Mesodermal cell (in vitro differentiated cells): ENCODE data around the gene TBL1X.

ENCODE experiments used
- H3K27ac ChIP-seq: 2 replicates; pipeline ENCODE4 v1.7.0; 2013; ENCODE audit warnings: mild to moderate bottlenecking, low read depth, low read length, moderate library complexity; ENCODE audit not compliant: severe bottlenecking
- H3K36me3 ChIP-seq: 2 replicates; pipeline ENCODE4 v1.7.1; 2013; ENCODE audit warnings: mild to moderate bottlenecking, low read length, moderate library complexity; ENCODE audit not compliant: control insufficient read depth, insufficient read depth
- H3K4me1 ChIP-seq: one replicate; pipeline ENCODE4 v1.7.1; 2013; ENCODE audit warnings: mild to moderate bottlenecking, low read length; ENCODE audit not compliant: insufficient read depth, control insufficient read depth, poor library complexity, severe bottlenecking
- H3K4me3 ChIP-seq: 2 replicates; pipeline ENCODE4 v1.7.0; 2013; ENCODE audit warnings: low read length, control low read depth, mild to moderate bottlenecking; ENCODE audit not compliant: insufficient read depth, poor library complexity, severe bottlenecking; ENCODE audit errors: extremely low read depth
- H3K9me3 ChIP-seq: 2 replicates; pipeline ENCODE4 v1.7.1; 2013; ENCODE audit warnings: mild to moderate bottlenecking, low read length, moderate library complexity; ENCODE audit not compliant: control insufficient read depth
- WGBS, 2 experiments: methylation state at CpG; one replicate each; pipeline ENCODE4 v1.1.5; 2013; ENCODE audit warnings: missing lambda C conversion rate in 2 of 2; ENCODE audit not compliant: insufficient coverage in 2 of 2; 5-methylcytosine and 5-hydroxymethylcytosine counted together

Gene TBL1X

GRCh38 chrX:9619133-9619532 lies 154.3 kb downstream of the TBL1X start:
- no peaks in the 10 kb centered on the region for H3K4me1 ChIP-seq
- WGBS, 2 experiments, result 90 to 97% methylated on average over 2 to 3 of the region's 5 CpGs
- no peaks in the 10 kb centered on the region for H3K36me3 ChIP-seq
- H3K4me3 ChIP-seq, result no peak overlapping the region
- no peak overlapping the region for H3K27ac ChIP-seq
- no peaks in the 10 kb centered on the region for H3K9me3 ChIP-seq

- Histone ChIP-seq H3K36me3 (no peaks in the 10 kb centered on the region), H3K4me3 (no peak overlapping the region), H3K4me1 (no peaks in the 10 kb centered on the region), H3K9me3 (no peaks in the 10 kb centered on the region), H3K27ac (no peak overlapping the region)
- 94 to 95% methylated on average over 5 to 9 of the region's 12 CpGs for WGBS, 2 experiments
Measured at GRCh38 chrX:9619581-9619980, 154.7 kb downstream of the TBL1X start.

DNA sequence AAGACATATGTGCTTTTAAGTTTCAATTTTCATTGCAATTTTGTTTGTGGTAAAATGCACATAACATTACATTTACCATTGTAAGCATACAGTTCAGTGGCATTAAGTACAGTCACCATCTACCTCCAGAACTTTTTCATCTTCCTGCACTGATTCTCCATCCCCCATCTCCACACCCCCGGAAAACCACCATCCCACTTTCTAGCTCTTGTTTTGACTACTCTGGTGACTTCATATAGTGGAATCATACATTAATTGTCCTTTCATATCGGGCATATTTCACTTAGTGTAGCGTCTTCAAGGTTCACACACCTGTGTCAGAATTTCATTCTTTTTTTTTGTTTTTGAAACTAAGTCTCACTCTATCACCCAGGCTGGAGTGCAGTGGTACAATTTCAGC lies 157.3 kb downstream of the TBL1X start:
- Histone ChIP-seq H3K9me3 (no peaks in the 10 kb centered on the region), H3K4me3 (no peak overlapping the region), H3K36me3 (no peaks in the 10 kb centered on the region), H3K4me1 (no peaks in the 10 kb centered on the region), H3K27ac (no peak overlapping the region)
- no CpG with 5 or more reads among the region's 3 CpGs for WGBS, 2 experiments

- no peaks in the 10 kb centered on the region for H3K36me3 ChIP-seq
- no peak overlapping the region for H3K4me3 ChIP-seq
- H3K27ac ChIP-seq, result no peak overlapping the region
- no peaks in the 10 kb centered on the region for H3K4me1 ChIP-seq
- H3K9me3 ChIP-seq, result no peaks in the 10 kb centered on the region
- WGBS, 2 experiments, result 98 to 100% methylated on average over 1 to 6 of the region's 7 CpGs
Measured at GRCh38 chrX:9626379-9626778, 161.5 kb downstream of the TBL1X start.

DNA sequence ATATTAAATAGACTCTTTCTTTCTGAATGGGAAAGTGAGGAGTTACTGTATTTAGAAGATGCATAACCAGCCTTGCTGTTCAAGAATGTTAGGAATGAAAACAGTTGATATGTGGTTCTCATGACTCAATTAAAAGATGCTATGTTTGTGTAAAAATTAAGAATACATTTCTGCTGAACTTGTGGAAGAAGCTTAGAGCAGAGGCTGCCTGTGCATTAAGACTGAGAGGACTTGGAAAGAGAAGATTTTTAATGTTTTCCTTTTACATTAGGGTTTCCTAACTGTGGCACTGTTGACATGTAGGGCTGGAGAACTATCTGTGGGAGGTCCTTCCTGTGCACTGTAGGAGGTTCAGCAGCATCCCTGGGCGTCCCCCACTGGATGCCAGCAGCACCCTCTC lies 163.1 kb downstream of the TBL1X start:
- H3K9me3 ChIP-seq, result no peaks in the 10 kb centered on the region
- H3K27ac ChIP-seq, result no peak overlapping the region
- no peak overlapping the region for H3K4me3 ChIP-seq
- whole genome bisulfite sequencing, 2 experiments, result no CpG with 5 or more reads among the region's 1 CpG
- H3K4me1 ChIP-seq, result no peaks in the 10 kb centered on the region
- H3K36me3 ChIP-seq, result no peaks in the 10 kb centered on the region

DNA sequence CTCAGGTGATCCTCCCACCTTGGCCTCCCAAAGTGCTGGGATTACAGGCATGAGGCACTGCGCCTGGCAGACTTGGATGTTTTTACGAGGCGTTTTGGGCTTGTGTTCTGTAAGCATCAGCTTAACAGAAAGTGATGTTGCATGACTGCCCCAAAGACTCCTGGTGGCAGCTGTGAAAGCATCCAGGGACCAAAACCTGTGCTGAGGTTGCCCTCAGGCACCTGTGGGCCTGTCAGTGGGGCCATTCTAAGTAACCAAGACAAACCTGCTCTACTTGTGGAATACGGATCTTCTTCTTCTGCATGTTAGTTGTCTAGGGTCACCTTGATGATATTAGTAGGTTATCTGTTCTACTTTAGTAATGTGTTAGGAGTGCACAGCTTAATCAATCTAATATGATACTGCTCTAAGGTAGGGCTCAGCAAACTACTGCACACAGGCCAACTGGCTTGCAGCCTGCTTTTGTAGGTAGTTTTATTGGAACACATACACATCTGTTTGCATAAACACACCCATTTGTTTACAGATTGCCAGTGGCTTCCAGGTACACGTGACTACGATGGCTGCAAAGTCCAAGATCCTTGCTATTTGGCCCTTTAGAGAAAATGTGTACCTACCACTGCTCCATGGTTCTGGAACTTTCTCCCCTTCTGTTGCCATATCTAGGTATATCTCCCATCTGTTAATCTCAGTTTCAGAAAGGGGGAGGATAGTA lies 164.1 kb downstream of the TBL1X start:
- Histone ChIP-seq H3K27ac (no peak overlapping the region), H3K36me3 (no peaks in the 10 kb centered on the region), H3K4me1 (no peaks in the 10 kb centered on the region), H3K4me3 (no peak overlapping the region), H3K9me3 (no peaks in the 10 kb centered on the region)
- 92% methylated on average over 2 of the region's 6 CpGs; no CpG with 5 or more reads in 1 of the 2 experiments for WGBS, 2 experiments

- H3K4me3 ChIP-seq, result no peak overlapping the region
- WGBS, 2 experiments, result 90% methylated on average over 2 of the region's 7 CpGs
- H3K27ac ChIP-seq, result no peak overlapping the region
- no peaks in the 10 kb centered on the region for H3K9me3 ChIP-seq
- no peaks in the 10 kb centered on the region for H3K36me3 ChIP-seq
- no peaks in the 10 kb centered on the region for H3K4me1 ChIP-seq
Measured at GRCh38 chrX:9634551-9634950, 169.7 kb downstream of the TBL1X start.

- WGBS, 2 experiments, result 100% methylated on average over 2 of the region's 4 CpGs; no CpG with 5 or more reads in 1 of the 2 experiments
- no peak overlapping the region for H3K27ac ChIP-seq
Measured at GRCh38 chrX:9635368-9635767, 170.5 kb downstream of the TBL1X start.

GRCh38 chrX:9635803-9636202 lies 170.9 kb downstream of the TBL1X start:
- Histone ChIP-seq H3K4me1 (no peaks in the 10 kb centered on the region), H3K4me3 (no peak overlapping the region), H3K36me3 (no peaks in the 10 kb centered on the region), H3K27ac (no peak overlapping the region), H3K9me3 (no peaks in the 10 kb centered on the region)
- WGBS, 2 experiments, result 92 to 100% methylated on average over 4 of the region's 4 CpGs

More at GRCh38 chrX:9635368-9635767, 170.5 kb downstream of the TBL1X start:
- H3K4me1 ChIP-seq, result no peaks in the 10 kb centered on the region
- no peak overlapping the region for H3K4me3 ChIP-seq
- no peaks in the 10 kb centered on the region for H3K36me3 ChIP-seq
- H3K9me3 ChIP-seq, result no peaks in the 10 kb centered on the region

DNA sequence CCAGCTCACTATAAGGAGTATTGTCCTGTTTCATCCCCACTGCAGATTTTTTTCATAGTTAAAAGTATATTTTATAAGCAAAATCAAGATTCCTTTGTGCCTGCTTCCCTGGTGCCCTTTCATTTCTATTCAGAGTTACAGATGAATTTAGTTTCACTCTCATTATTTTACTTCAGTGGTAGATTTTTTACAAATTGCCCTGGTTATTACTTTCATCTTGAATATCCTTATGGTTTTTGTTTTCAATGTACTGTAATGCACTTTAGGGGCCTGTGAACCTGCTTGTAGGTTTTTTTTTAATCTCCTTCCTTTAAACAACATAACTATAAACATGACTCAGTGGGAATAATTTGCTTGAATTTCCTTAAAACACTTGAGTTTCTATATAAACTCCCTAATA lies 174.0 kb downstream of the TBL1X start:
- Histone ChIP-seq H3K27ac (no peak overlapping the region), H3K36me3 (no peaks in the 10 kb centered on the region), H3K4me1 (no peaks in the 10 kb centered on the region), H3K9me3 (no peaks in the 10 kb centered on the region), H3K4me3 (no peak overlapping the region)

GRCh38 chrX:9642270-9642995 lies 177.6 kb downstream of the TBL1X start:
- no peaks in the 10 kb centered on the region for H3K9me3 ChIP-seq
- no peaks in the 10 kb centered on the region for H3K36me3 ChIP-seq
- 99 to 100% methylated on average over 1 to 10 of the region's 14 CpGs for WGBS, 2 experiments
- H3K27ac ChIP-seq, result no peak overlapping the region
- H3K4me3 ChIP-seq, result no peak overlapping the region
- no peaks in the 10 kb centered on the region for H3K4me1 ChIP-seq
